ENCODE measurements around the gene DCD. TPM values are rescaled to one million over a fixed set of nuclear protein-coding genes. Genes with fewer than 3 reads are reported as not detected.

The DCD gene
- total RNA-seq, 1 experiment from 2014 or later: not detected

Other genes with a start within 250 kb of the DCD start
- gene ITGA5, start 229.1 kb downstream of the DCD start, total RNA-seq (2014; rRNA removed; shearing (Covaris generic)): 19.2 and 22.6 TPM in 2 replicates
- gene GTSF1, start 174.8 kb downstream of the DCD start, total RNA-seq (2014; rRNA removed; shearing (Covaris generic)): 0.83 TPM in 1 of 2 replicates, not detected in the other
- gene NCKAP1L, start 150.6 kb downstream of the DCD start, total RNA-seq (2014; rRNA removed; shearing (Covaris generic)): not detected in 2 replicates
- 0.08 TPM in 1 of 2 replicates, not detected in the other for gene PDE1B, start 98.8 kb downstream of the DCD start, total RNA-seq (2014; rRNA removed; shearing (Covaris generic))
- gene PPP1R1A, start 59.7 kb downstream of the DCD start, total RNA-seq (2014; rRNA removed; shearing (Covaris generic)): 0.35 TPM in 1 of 2 replicates, not detected in the other
- gene LACRT, start 13.5 kb downstream of the DCD start, total RNA-seq (2014; rRNA removed; shearing (Covaris generic)): not detected in 2 replicates
- not detected in 2 replicates for gene MUCL1, start 206.2 kb upstream of the DCD start, total RNA-seq (2014; rRNA removed; shearing (Covaris generic))

Measured in SK-MEL-5 (cell line).